Hepatocyte (in vitro differentiated cells): ENCODE data around the gene STK17B. TPM values are rescaled to one million over a fixed set of nuclear protein-coding genes. Genes with fewer than 3 reads are reported as not detected.
A peak's percentile ranks its signal among the peaks of the same experiment; 100 is the strongest.

Source experiments
- DNase-seq: peaks from one replicate; pipeline ENCODE4 v3.0.0-alpha.2; 2016; ENCODE audit warnings: low spot score
- H2AFZ ChIP-seq: fragments of 200-600 bp; sonication (generic); 2 replicates; pipeline ENCODE4 v1.6.0; 2016; ENCODE audit warnings: antibody characterized with exemption, mild to moderate bottlenecking
- H3K27ac ChIP-seq: fragments of 200-600 bp; sonication (generic); 2 replicates; pipeline ENCODE4 v1.5.1; 2016; ENCODE audit warnings: mild to moderate bottlenecking
- H3K27me3 ChIP-seq: fragments of 200-600 bp; sonication (generic); 2 replicates; pipeline ENCODE4 v1.6.1; 2016
- H3K36me3 ChIP-seq: fragments of 200-600 bp; sonication (generic); replicated peaks from 2 replicates; pipeline ENCODE4 v1.5.1; 2016; ENCODE audit warnings: low read depth; ENCODE audit not compliant: insufficient read depth
- H3K4me1 ChIP-seq: fragments of 200-600 bp; sonication (generic); 2 replicates; pipeline ENCODE4 v1.5.1; 2016; ENCODE audit warnings: mild to moderate bottlenecking, moderate library complexity; ENCODE audit not compliant: insufficient read depth
- H3K4me2 ChIP-seq: fragments of 200-600 bp; sonication (generic); 2 replicates; pipeline ENCODE4 v1.6.0; 2016
- H3K4me3 ChIP-seq: fragments of 200-600 bp; sonication (generic); 2 replicates; pipeline ENCODE4 v1.5.1; 2016; ENCODE audit warnings: mild to moderate bottlenecking
- H3K79me2 ChIP-seq: fragments of 200-600 bp; sonication (generic); 2 replicates; pipeline ENCODE4 v1.6.0; 2017; ENCODE audit warnings: mild to moderate bottlenecking
- H3K9me2 ChIP-seq: fragments of 200-600 bp; sonication (generic); replicated peaks from 2 replicates; pipeline ENCODE4 v1.6.0; 2017; ENCODE audit warnings: mild to moderate bottlenecking; ENCODE audit not compliant: insufficient read depth
- H3K9me3 ChIP-seq: fragments of 200-600 bp; sonication (generic); 2 replicates; pipeline ENCODE4 v1.5.1; 2016; ENCODE audit warnings: low read depth, mild to moderate bottlenecking
- H4K20me1 ChIP-seq: fragments of 200-600 bp; sonication (generic); 2 replicates; pipeline ENCODE4 v1.6.0; 2016; ENCODE audit warnings: mild to moderate bottlenecking; ENCODE audit not compliant: insufficient read depth, poor library complexity, severe bottlenecking
- EZH2 ChIP-seq: fragments of 200-600 bp; sonication (generic); IDR thresholded peaks from 2 replicates; pipeline ENCODE4 v1.6.1; 2016; ENCODE audit warnings: antibody characterized with exemption, mild to moderate bottlenecking, borderline replicate concordance
- EZH2phosphoT487 ChIP-seq: fragments of 200-600 bp; sonication (generic); IDR thresholded peaks from one replicate; pipeline ENCODE4 v1.6.1; 2018; ENCODE audit warnings: antibody characterized with exemption, mild to moderate bottlenecking, low read depth, moderate library complexity; ENCODE audit not compliant: unreplicated experiment, severe bottlenecking
- WGBS: methylation state at CpG from one replicate; pipeline ENCODE4 v1.1.6; 2016; ENCODE audit warnings: low lambda C conversion rate; ENCODE audit errors: missing lambda C conversion rate; 5-methylcytosine and 5-hydroxymethylcytosine counted together
- polyA plus RNA-seq: library from polyadenylated mRNA; unstranded; fragments of >200 nt; fragmentation: Nextera tagmentation; extraction: Ambion mirVana; gene quantifications from 2 replicates; pipeline ENCODE4 v1.2.1, GENCODE V29; 2016
- total RNA-seq: library from RNA; depleted of rRNA; stranded (reverse); fragments of >200 nt; gene quantifications from 2 replicates; pipeline ENCODE4 v1.2.3, GENCODE V29; 2014
- TF ChIP-seq, protein P1 (sequence below): fragments of 200-600 bp; sonication (generic); IDR thresholded peaks from 2 replicates; pipeline ENCODE4 v1.5.1; 2016; ENCODE audit warnings: antibody characterized with exemption, mild to moderate bottlenecking; ENCODE audit not compliant: poor library complexity

The STK17B gene
- total and polyA plus RNA-seq, 2 experiments from 2014 or later, result 6.4 to 45.5 TPM

DNA sequence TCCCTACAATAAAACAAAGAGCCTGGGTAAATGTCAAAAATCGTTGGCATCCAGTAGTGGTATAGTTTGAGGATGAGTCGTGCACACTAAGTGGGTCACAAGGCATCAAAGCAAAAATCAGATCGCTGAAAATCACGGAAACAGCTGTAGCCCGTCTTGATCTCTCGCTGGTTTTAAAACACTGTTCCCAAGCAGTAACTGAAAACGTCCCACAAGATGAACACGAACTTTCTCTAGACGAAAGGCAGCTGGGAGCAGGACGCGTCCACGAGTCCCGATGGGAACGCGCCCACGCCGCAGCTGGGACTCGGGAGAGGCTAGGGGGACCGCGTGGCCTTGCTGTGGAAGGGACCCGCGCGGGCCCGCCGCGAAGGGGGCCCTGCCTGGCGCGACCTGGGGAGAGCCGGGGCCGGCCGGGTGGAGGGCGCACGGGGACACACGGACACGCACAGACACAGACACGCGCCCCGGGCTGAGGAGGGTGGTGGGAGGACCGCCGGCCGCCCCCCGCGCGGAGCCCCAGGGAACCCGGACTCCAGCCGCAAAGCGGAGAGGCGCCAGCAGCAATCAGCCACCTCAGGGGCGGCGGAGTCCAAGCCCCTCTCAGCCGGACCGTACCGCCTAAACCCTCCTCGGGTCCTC lies 651 bp downstream of the STK17B start:
- peak overlapping the region; percentile 90 for H3K4me3 ChIP-seq
- H3K4me2 ChIP-seq, result peak overlapping the region; percentile 80
- no peaks in the 10 kb centered on the region for H3K9me2 ChIP-seq
- TF ChIP-seq, protein P1, sequence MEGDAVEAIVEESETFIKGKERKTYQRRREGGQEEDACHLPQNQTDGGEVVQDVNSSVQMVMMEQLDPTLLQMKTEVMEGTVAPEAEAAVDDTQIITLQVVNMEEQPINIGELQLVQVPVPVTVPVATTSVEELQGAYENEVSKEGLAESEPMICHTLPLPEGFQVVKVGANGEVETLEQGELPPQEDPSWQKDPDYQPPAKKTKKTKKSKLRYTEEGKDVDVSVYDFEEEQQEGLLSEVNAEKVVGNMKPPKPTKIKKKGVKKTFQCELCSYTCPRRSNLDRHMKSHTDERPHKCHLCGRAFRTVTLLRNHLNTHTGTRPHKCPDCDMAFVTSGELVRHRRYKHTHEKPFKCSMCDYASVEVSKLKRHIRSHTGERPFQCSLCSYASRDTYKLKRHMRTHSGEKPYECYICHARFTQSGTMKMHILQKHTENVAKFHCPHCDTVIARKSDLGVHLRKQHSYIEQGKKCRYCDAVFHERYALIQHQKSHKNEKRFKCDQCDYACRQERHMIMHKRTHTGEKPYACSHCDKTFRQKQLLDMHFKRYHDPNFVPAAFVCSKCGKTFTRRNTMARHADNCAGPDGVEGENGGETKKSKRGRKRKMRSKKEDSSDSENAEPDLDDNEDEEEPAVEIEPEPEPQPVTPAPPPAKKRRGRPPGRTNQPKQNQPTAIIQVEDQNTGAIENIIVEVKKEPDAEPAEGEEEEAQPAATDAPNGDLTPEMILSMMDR, result no peak
- no peak for TF ChIP-seq EZH2
- TF ChIP-seq EZH2phosphoT487, result no peak
- H3K79me2 ChIP-seq, result peaks cover 49% of the 10 kb centered on the region
- peak overlapping the region; percentile 62 for H2AFZ ChIP-seq
- WGBS, result 1% methylated on average over 35 of the region's 54 CpGs
- peak overlapping the region; percentile 93 for H3K27ac ChIP-seq
- H4K20me1 ChIP-seq, result peaks cover 8% of the 10 kb centered on the region
- peak; percentile 40 for DNase-seq
- H3K9me3 ChIP-seq, result no peaks in the 10 kb centered on the region
- H3K27me3 ChIP-seq, result no peaks in the 10 kb centered on the region
- no peaks in the 10 kb centered on the region for H3K36me3 ChIP-seq
- no peaks in the 10 kb centered on the region for H3K4me1 ChIP-seq

DNA sequence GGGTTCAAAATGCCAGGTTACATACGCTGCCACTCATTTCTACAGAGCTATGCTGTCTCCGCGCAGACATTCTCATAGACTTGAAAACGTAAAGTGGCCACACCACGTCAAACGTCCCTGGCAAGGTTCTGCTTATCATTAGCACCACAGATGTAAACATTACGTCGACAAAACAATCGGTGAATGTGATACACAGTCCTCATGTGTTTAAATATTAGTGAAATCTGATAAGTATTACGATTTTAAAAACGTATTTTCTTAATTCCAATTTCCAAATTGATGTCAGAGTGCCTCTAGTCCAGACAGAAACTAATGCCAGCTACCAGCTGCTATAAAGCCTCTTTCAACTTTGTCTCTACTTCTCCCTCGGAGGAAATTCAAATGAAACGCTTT lies 1.2 kb downstream of the STK17B start:
- TF ChIP-seq EZH2phosphoT487, result no peak
- TF ChIP-seq, protein P1, result no peak
- TF ChIP-seq EZH2, result no peak
- WGBS, result 2% methylated on average over 13 of the region's 13 CpGs
- Histone ChIP-seq H3K9me3 (no peaks in the 10 kb centered on the region), H3K4me2 (peak overlapping the region; percentile 80), H3K27me3 (no peaks in the 10 kb centered on the region), H3K79me2 (peaks cover 54% of the 10 kb centered on the region), H3K4me3 (peak overlapping the region; percentile 90), H3K4me1 (no peaks in the 10 kb centered on the region), H2AFZ (peak overlapping the region; percentile 62), H3K9me2 (no peaks in the 10 kb centered on the region), H4K20me1 (peaks cover 8% of the 10 kb centered on the region), H3K27ac (peak overlapping the region; percentile 93), H3K36me3 (no peaks in the 10 kb centered on the region)
- DNase-seq, result peak; percentile 49

DNA sequence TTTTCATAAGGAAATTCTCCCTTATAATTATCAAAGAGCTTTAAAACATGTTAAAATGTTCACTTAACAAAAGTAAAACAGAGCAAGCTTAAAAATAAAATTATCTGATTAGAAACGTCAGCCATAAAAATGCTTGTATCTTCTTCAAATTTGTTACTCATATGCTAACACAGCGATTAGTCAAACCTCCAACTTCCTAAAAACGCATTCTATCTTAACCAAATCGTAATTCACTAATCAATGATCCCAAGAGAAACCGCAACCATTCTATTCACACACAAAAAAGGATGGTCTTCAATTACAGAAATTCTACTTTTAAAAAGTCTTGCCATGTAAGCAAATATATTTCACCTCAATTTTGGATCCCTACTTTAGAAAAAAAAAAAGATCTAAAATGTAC lies 1.9 kb downstream of the STK17B start:
- peaks cover 8% of the 10 kb centered on the region for H4K20me1 ChIP-seq
- TF ChIP-seq, protein P1, result no peak
- TF ChIP-seq EZH2phosphoT487 (no peak), EZH2 (no peak)
- H3K79me2 ChIP-seq, result peaks cover 61% of the 10 kb centered on the region
- no peaks in the 10 kb centered on the region for H3K36me3 ChIP-seq
- no peaks in the 10 kb centered on the region for H3K9me3 ChIP-seq
- peak overlapping the region; percentile 80 for H3K4me2 ChIP-seq
- DNase-seq, result no peak
- no peak overlapping the region for H2AFZ ChIP-seq
- 61% methylated on average over 5 of the region's 5 CpGs for whole genome bisulfite sequencing
- no peaks in the 10 kb centered on the region for H3K9me2 ChIP-seq
- H3K4me1 ChIP-seq, result no peaks in the 10 kb centered on the region
- H3K27ac ChIP-seq, result peak overlapping the region; percentile 93
- no peaks in the 10 kb centered on the region for H3K27me3 ChIP-seq
- H3K4me3 ChIP-seq, result peak overlapping the region; percentile 90

DNA sequence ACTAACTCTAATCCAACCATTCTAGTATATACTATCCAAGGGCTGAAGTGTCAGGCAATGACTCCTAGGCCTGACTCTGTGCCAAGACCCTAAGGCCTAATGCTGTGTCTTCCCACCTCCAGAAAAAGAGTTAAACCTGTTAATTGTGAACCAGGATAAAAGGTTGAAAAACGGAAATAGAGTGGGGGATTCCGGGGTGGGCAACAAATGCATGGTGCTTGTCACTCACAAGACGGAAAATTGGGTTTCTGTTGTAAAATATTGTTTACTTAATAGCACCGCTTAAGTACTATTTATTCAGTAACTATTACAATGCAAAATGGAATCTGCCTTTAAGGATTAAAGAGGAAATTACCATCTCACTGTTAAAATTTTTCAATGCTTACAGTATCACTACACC lies 3.2 kb downstream of the STK17B start:
- Histone ChIP-seq H3K9me2 (no peaks in the 10 kb centered on the region), H3K27me3 (no peaks in the 10 kb centered on the region), H3K4me2 (peak overlapping the region; percentile 80), H3K27ac (no peak overlapping the region), H3K9me3 (no peaks in the 10 kb centered on the region), H2AFZ (no peak overlapping the region), H4K20me1 (peaks cover 8% of the 10 kb centered on the region), H3K4me3 (no peak overlapping the region), H3K79me2 (peaks cover 74% of the 10 kb centered on the region), H3K4me1 (no peaks in the 10 kb centered on the region), H3K36me3 (no peaks in the 10 kb centered on the region)
- WGBS, result 65% methylated on average over 4 of the region's 4 CpGs
- DNase-seq, result no peak
- TF ChIP-seq EZH2 (no peak), EZH2phosphoT487 (no peak)
- TF ChIP-seq, protein P1, result no peak
